Gastroesophageal sphincter (tissue), 3 donors: ENCODE measurements around the gene RARRES1.

Source experiments
- CTCF ChIP-seq, 4 experiments: fragments of 200-600 bp in 2 of 4; fragments of 450-650 bp in 2 of 4; sonication (generic) in 1 of 4; IDR thresholded peaks; one replicate each; pipeline ENCODE4 v1.5.1; 2017 to 2019; ENCODE audit warnings: antibody characterized with exemption in 4 of 4, mild to moderate bottlenecking in 2 of 4, moderate library complexity in 2 of 4
- POLR2A ChIP-seq, 2 donors: fragments of 450-650 bp; IDR thresholded peaks; one replicate each; pipeline ENCODE4 v1.6.1; 2017; ENCODE audit warnings: antibody characterized with exemption in 2 of 2, mild to moderate bottlenecking in 2 of 2, moderate library complexity in 1 of 2
- POLR2AphosphoS5 ChIP-seq: sonication (generic); formaldehyde crosslinking; IDR thresholded peaks from one replicate; pipeline ENCODE4 v1.6.1; 2017; ENCODE audit warnings: antibody characterized with exemption

GRCh38 chr3:158668506-158668905 lies 63.8 kb downstream of the RARRES1 start:
- no peak for TF ChIP-seq CTCF (IDR thresholded peaks at IDR 0.05)
- TF ChIP-seq POLR2A (IDR thresholded peaks at IDR 0.05) = no peak
- TF ChIP-seq POLR2AphosphoS5 = no peak
